OCI-LY1 (cell line): ENCODE measurements around the gene BPIFB3.

ENCODE experiments used
- H2AFZ ChIP-seq: fragments of 200-600 bp; sonication (generic), shearing (Covaris generic); 2 replicates; pipeline ENCODE4 v1.6.0; 2014; ENCODE audit warnings: antibody characterized with exemption, mild to moderate bottlenecking, low read length
- H3F3A ChIP-seq: fragments of 200-600 bp; sonication (generic), shearing (Covaris generic); 2 replicates; pipeline ENCODE4 v1.6.0; 2014; ENCODE audit warnings: mild to moderate bottlenecking, antibody characterized with exemption, low read length, moderate library complexity; ENCODE audit not compliant: insufficient read depth
- H3K27ac ChIP-seq: fragments of 200-600 bp; sonication (generic); 2 replicates; pipeline ENCODE4 v1.5.1; 2014; ENCODE audit warnings: low read length, mixed run types, mild to moderate bottlenecking, low read depth; ENCODE audit not compliant: poor library complexity, severe bottlenecking
- H3K27me3 ChIP-seq: fragments of 200-600 bp; sonication (generic); 2 replicates; pipeline ENCODE4 v1.6.0; 2014; ENCODE audit warnings: antibody characterized with exemption, mild to moderate bottlenecking, low read length, moderate library complexity; ENCODE audit not compliant: insufficient read depth
- H3K36me3 ChIP-seq: fragments of 200-600 bp; sonication (generic); 2 replicates; pipeline ENCODE4 v1.6.1; 2014; ENCODE audit warnings: mild to moderate bottlenecking, antibody characterized with exemption, low read length, moderate library complexity, mixed read lengths; ENCODE audit not compliant: insufficient read depth
- H3K4me1 ChIP-seq: fragments of 200-600 bp; sonication (generic); 2 replicates; pipeline ENCODE4 v1.5.1; 2014; ENCODE audit warnings: mild to moderate bottlenecking, low read length, moderate library complexity; ENCODE audit not compliant: insufficient read depth, severe bottlenecking
- H3K4me2 ChIP-seq: fragments of 200-600 bp; sonication (generic), shearing (Covaris generic); 2 replicates; pipeline ENCODE4 v1.6.1; 2014; ENCODE audit warnings: low read length
- H3K4me3 ChIP-seq: fragments of 200-600 bp; sonication (generic); 2 replicates; pipeline ENCODE4 v1.5.1; 2014; ENCODE audit warnings: low read length, low read depth, mild to moderate bottlenecking, mixed read lengths; ENCODE audit not compliant: poor library complexity, severe bottlenecking
- H3K79me2 ChIP-seq: fragments of 200-600 bp; shearing (Covaris generic); 2 replicates; pipeline ENCODE4 v1.6.1; 2016; ENCODE audit warnings: mixed run types, low read length, mixed read lengths; ENCODE audit not compliant: insufficient read depth
- H3K9ac ChIP-seq: fragments of 200-600 bp; sonication (generic), shearing (Covaris generic); 2 replicates; pipeline ENCODE4 v1.6.1; 2014; ENCODE audit warnings: mild to moderate bottlenecking, low read length, mixed read lengths
- H3K9me2 ChIP-seq: fragments of 200-600 bp; sonication (generic), shearing (Covaris generic); 2 replicates; pipeline ENCODE4 v1.6.1; 2014; ENCODE audit warnings: low read depth, mild to moderate bottlenecking, low read length, mixed read lengths
- H3K9me3 ChIP-seq: fragments of 200-600 bp; shearing (Covaris generic); 2 replicates; pipeline ENCODE4 v1.6.1; 2014; ENCODE audit warnings: low read length, mixed read lengths
- H4K20me1 ChIP-seq: fragments of 200-600 bp; sonication (generic), shearing (Covaris generic); 2 replicates; pipeline ENCODE4 v1.6.0; 2016; ENCODE audit warnings: mild to moderate bottlenecking, low read length; ENCODE audit not compliant: insufficient read depth
- CTCF ChIP-seq: fragments of 200-600 bp; sonication (generic), shearing (Covaris generic); IDR thresholded peaks from 2 replicates; pipeline ENCODE4 v1.5.1; 2017; ENCODE audit warnings: mild to moderate bottlenecking, antibody characterized with exemption, low read length, moderate library complexity, mixed read lengths
- EZH2 ChIP-seq: fragments of 200-600 bp; sonication (generic), shearing (Covaris generic); IDR thresholded peaks from 2 replicates; pipeline ENCODE4 v1.8.0; 2017; ENCODE audit warnings: borderline replicate concordance, mixed run types, mild to moderate bottlenecking, antibody characterized with exemption, low read length, moderate library complexity, mixed read lengths

The BPIFB3 gene

GRCh38 chr20:33010674-33011449 lies 42.8 kb upstream of the BPIFB3 start:
- TF ChIP-seq EZH2 (no peak), CTCF (no peak)
- Histone ChIP-seq H3K27me3 (peaks cover 3% of the 10 kb centered on the region; the same call in 1 of the 2 replicates), H3K9ac (no peak overlapping the region), H4K20me1 (no peaks in the 10 kb centered on the region), H3K4me1 (no peaks in the 10 kb centered on the region), H3K4me3 (no peak overlapping the region), H3F3A (no peaks in the 10 kb centered on the region), H3K27ac (no peak overlapping the region), H3K4me2 (no peak overlapping the region), H3K9me3 (no peaks in the 10 kb centered on the region), H2AFZ (no peak overlapping the region), H3K79me2 (no peaks in the 10 kb centered on the region), H3K9me2 (no peaks in the 10 kb centered on the region), H3K36me3 (no peaks in the 10 kb centered on the region)

GRCh38 chr20:33012327-33013189 lies 41.1 kb upstream of the BPIFB3 start:
- no peaks in the 10 kb centered on the region for H3K9me3 ChIP-seq
- H3K36me3 ChIP-seq = no peaks in the 10 kb centered on the region
- no peak for TF ChIP-seq EZH2
- no peak for TF ChIP-seq CTCF
- no peaks in the 10 kb centered on the region for H4K20me1 ChIP-seq
- H3K4me1 ChIP-seq = no peaks in the 10 kb centered on the region
- H3K4me2 ChIP-seq = no peak overlapping the region
- H3K27me3 ChIP-seq = peaks cover 3% of the 10 kb centered on the region; the same call in 1 of the 2 replicates
- H3K9ac ChIP-seq = no peak overlapping the region
- no peak overlapping the region for H3K4me3 ChIP-seq
- no peaks in the 10 kb centered on the region for H3K9me2 ChIP-seq
- H3K79me2 ChIP-seq = no peaks in the 10 kb centered on the region
- no peak overlapping the region for H3K27ac ChIP-seq
- H2AFZ ChIP-seq = no peak overlapping the region
- H3F3A ChIP-seq = no peaks in the 10 kb centered on the region

- H3K9me2 ChIP-seq = no peaks in the 10 kb centered on the region
- H3K9ac ChIP-seq = no peak overlapping the region
- H3K4me2 ChIP-seq = no peak overlapping the region
- no peaks in the 10 kb centered on the region for H4K20me1 ChIP-seq
- H3K27me3 ChIP-seq = peaks cover 3% of the 10 kb centered on the region; the same call in 1 of the 2 replicates
- no peaks in the 10 kb centered on the region for H3K4me1 ChIP-seq
- H3K4me3 ChIP-seq = no peak overlapping the region
- no peaks in the 10 kb centered on the region for H3K36me3 ChIP-seq
- TF ChIP-seq CTCF (no peak), EZH2 (no peak)
- H3K79me2 ChIP-seq = no peaks in the 10 kb centered on the region
- H3K9me3 ChIP-seq = no peaks in the 10 kb centered on the region
- no peak overlapping the region for H3K27ac ChIP-seq
- no peak overlapping the region for H2AFZ ChIP-seq
- no peaks in the 10 kb centered on the region for H3F3A ChIP-seq
These were observed 39.9 kb upstream of the BPIFB3 start for GRCh38 chr20:33013701-33014326.
